COLO668 (cell line): ENCODE results near the gene TMEM184B.

Source experiments
- DNase-seq: peaks from one replicate; lab custom pipeline; 2025; ENCODE audit not compliant: unreplicated experiment; lab: John Stamatoyannopoulos, UW

TMEM184B gene

GRCh38 chr22:38282397-38282796 is 9.6 kb upstream of the TMEM184B start:
- no peak for DNase-seq

GRCh38 chr22:38276166-38276565 is 3.4 kb upstream of the TMEM184B start:
- DNase-seq, result no peak

DNA sequence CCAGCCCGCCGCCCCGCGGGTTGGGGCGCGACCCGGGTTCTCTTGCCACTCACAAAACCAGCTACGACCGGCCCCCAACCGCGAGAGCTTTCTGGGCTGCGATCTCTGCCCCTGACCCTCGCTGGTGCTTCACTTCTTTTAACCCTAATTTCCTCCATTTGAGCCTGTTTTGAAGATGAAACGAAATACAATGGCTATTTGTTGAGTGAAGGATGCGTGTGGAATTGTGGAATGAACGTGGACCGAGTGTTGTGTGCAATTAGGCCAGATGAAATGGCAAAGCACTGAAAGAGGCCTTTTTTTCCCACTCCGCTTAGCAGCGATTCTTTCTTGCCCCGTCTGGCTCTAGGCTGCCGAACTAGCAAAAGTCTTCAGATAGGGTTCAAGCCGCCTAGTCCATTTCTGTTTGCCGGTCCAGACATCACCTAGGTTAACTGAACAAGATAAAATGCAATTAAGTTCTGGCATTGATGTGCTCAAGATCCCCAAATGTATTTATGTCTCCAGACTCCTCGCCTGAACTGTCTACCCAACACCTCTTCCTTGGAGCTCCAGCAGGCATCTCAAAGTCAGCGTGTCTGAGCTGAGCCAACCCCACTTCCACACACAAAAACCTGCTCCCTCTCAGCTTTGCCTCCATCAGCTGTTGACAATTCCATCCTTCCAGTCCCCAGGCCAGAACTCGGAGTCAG is 471 bp upstream of the TMEM184B start:
- no peak for DNase-seq

- DNase-seq, result peak; percentile 78
These were observed 860 bp downstream of the TMEM184B start for GRCh38 chr22:38271927-38272372.

DNA sequence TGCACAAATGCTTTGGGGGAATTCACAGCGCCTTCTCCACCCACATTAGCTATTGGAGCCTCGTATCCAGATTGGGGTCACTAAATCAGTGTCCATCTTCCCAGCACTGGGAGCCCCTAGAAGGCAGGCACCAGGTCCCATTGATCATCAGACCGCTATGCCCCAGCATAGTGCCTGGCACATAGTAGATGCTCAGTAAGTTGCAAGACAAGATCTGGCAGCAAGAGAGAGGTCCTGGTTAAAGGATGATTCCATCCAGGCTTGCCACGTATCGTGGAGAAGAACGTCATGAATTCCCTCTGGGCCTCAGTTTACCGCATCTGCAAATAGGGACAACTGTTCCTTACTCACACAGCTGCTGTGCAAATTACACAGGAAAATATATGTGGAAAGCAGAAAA is 1.7 kb downstream of the TMEM184B start:
- DNase-seq, result no peak

DNA sequence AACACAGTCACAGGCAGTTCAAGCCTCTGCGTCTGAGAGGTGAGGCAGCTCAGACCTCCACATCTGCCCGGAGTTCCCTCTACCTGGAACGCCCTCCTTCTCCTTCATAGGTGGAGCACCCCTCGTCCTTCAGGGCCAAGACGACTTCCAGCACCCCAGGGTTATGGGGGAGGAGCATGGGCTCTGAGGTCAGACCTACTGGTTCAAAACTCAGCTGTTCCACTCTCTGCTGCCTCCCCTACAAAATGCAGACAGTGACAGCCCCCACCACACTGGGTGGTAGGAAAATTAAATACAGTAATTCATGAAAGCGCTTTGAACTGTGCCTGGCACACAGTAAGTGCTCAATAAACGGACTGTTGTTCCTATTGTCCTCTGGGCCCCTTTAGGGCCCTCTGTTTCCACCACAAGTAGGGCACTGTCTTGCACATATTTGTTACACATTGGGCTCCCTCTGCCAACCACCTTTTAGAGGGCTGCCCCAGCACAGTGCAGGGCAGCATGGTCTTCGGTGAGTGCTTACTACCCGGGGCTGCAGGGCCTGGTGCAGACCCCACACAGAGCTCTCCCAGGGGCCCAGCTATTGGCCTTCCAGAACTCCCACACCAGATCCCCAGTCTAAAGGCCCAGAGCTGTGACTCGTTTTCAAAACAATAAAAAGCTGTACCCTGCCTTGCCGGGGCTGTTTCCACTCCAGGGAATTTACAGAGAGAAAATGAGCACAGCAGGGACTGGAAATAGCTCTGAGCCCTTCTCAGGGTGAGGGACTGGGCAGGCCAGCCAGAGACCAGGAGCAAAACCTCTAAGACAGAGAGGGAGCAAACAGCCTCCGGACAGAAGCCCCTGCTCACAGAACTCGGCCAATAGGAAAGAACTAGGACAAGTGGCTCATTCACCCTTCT is 2.5 kb downstream of the TMEM184B start:
- DNase-seq, result no peak

DNA sequence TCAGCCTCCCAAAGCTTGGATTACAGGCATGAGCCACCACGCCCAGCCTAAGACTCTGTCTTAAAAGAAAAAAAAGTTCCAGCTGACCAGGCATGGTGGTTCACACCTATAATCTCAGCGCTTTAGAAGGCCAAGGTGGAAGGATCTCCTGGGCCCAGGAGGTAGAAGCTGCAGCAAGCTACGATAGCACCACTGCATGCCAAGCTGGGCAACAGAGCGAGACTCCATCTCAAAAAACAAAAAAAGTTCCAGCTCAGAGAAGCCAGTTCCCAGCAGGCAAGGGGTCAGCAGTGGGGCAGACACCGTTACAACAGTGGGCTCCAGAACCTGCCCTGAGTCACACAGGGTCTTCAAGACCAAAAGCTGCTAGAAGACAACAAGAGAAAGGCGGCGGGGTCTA is 3.3 kb downstream of the TMEM184B start:
- DNase-seq, result no peak

DNA sequence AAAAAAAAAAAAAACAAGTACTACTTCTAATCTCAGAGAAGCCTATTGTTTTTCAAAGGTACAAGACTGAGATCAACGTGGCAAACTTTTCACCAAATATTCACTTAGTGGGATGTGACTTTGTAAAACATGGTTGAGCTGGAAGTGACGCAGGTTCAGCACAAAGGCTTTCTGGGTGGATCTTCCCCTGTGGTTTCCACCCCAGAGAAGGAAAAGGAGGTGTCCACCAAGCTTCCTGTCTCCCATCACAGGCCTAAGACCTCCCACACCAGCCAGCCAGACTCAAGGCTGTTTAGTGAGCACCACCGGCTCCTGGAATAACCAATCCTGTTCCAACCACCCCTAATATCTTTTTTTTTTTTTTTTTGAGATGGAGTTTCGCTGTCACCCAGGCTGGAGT is 5.7 kb downstream of the TMEM184B start:
- DNase-seq, result no peak

DNA sequence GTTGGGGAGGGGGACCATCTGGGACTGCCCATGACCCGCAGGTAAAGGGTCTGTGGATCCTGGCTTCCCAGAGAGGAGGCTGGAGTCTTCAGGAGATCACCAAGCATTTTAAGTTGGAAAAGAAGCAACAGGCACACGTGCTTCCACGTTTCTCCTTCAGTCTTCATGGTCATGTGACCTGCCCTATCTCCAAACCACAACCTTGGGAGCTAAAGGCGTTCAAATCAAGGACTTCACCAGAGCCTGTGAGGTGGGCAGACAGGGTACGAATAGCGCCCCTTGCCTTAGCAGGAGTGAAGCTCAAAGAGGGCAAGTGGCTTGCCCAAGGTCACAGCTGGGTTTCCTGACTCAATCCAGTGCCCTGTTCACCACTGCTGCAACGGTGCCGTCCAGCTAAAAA is 6.7 kb downstream of the TMEM184B start:
- no peak for DNase-seq

DNA sequence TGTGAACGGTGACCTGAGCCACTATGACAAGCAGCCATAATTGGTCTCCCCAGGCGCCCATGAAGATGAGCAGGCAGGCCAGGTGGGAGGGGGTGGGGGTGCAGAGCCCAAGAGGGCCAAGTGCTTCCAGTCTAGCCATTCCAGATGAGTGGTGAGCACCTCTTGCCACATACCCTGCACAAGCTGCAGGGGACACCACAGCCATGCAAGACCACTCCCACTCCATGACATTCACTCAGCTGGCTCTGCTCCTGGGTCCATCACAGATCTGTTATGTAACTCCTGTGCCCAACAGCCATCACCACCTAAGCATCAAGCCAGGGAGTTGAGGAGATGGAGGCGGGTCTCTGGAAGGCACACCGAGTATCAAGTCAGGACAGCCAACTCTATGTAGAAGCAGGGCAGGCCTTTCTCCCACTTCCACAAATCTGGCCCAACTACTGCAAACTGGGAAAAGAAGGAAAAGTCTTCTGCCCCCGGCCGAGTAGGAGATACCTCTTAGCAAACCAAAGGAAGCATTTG is 8.4 kb downstream of the TMEM184B start:
- no peak for DNase-seq

GRCh38 chr22:38262051-38262795 is 10.6 kb downstream of the TMEM184B start:
- peak; percentile 31 for DNase-seq

GRCh38 chr22:38260761-38261681 is 11.8 kb downstream of the TMEM184B start:
- DNase-seq, result no peak

DNA sequence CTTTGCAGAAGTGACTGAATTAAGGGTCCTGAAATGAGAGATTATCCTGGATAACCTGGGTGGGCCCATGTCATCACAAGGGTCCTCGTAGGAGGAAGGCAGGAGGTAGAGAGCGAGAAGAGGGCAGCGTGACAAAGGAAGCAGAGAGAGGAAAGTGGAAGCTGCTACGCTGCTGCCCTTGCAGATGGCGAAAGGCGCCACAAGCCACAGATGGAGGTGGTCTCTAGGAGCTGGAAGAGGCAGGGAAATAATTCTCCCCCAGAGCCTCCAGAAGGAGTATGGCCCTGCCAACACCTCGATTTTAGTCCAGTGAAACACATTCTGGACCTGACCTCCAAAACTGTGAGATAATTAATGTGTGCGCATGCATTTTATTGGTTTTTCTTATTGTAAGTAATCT is 13.4 kb downstream of the TMEM184B start:
- DNase-seq, result no peak

DNA sequence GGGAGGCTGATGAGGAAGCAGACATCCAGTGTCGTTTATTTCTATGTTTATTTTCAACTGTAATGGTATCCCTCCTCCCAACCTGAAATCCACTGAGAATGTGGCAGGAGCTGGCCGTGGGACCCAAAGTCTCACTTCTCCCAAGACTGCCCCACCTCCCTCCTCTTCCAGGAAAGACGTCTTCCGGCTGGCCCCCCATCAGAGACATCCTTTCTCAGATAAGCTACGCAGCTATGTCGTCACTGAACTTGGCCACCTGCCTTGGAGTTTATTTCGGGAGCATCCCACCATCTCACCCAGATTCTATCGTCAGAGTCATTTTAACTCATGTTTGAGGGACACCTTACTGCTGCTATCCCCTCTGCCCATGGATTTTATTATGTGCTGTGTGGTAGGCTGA is 13.9 kb downstream of the TMEM184B start:
- no peak for DNase-seq

GRCh38 chr22:38257650-38258250 is 15.1 kb downstream of the TMEM184B start:
- DNase-seq, result peak; percentile 95

DNA sequence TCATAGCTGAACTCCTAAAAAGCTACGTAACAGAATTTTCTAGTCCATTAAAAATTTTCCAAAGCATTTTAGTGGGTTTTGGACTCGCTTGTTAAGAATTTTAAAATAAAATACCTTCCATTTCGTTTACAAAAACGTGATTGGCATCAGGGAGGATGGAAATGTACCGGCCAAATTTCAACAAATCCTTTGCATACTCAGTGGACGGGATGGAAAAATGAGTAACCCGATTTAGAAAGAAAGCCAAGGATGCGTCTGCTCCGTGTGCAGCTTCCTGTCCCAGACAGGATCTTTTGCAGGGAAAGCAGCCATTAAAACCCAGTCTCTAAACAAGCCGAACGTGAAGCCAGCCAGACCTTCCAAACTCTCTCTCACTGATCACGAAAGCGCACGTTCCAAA is 15.6 kb downstream of the TMEM184B start:
- peak; percentile 25 for DNase-seq

DNA sequence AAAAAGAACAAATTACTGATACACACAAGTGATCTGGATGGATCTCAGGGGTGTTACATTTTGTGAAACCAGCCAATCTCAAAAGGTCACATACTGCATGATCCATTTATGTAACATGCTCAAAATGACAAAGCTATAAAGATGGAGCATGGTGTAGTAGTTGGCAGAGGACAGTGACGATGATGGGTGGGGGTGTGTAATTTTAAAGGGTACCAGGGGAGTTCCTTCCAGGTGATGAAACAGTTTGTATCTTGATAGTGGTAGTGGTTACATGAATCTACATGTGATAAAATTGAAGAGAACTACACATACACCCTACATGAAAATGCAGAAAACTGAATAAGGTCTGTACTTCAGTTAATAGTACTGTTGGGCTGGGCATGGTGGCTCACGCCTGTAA is 17.1 kb downstream of the TMEM184B start:
- DNase-seq, result no peak

GRCh38 chr22:38251341-38251692 is 21.5 kb downstream of the TMEM184B start:
- DNase-seq, result no peak

GRCh38 chr22:38250643-38251340 is 22.0 kb downstream of the TMEM184B start:
- no peak for DNase-seq
